Fibroblast of lung (primary cell): Measurements from ENCODE around the gene PPP5C. TPM values are rescaled to one million over a fixed set of nuclear protein-coding genes. Genes with fewer than 3 reads are reported as not detected.
A peak's percentile ranks its signal among the peaks of the same experiment; 100 is the strongest.

Experiments used
- DNase-seq, 2 donors: peaks; one replicate each; pipeline versions ENCODE4 v3.0.0 to v3.0.0-alpha.2; 2010; ENCODE audit warnings: low read depth in 2 of 2
- H2AFZ ChIP-seq: 2 replicates; pipeline ENCODE4 v1.5.1; 2012; ENCODE audit warnings: low read length, control low read depth, inconsistent platforms
- H3K27ac ChIP-seq: 2 replicates; pipeline ENCODE4 v1.5.1; 2011; ENCODE audit warnings: low read length, control low read depth; ENCODE audit not compliant: insufficient read depth
- H3K27me3 ChIP-seq: 2 replicates; pipeline ENCODE4 v1.5.1; 2011; ENCODE audit warnings: mild to moderate bottlenecking, low read length; ENCODE audit not compliant: control insufficient read depth, insufficient read depth
- H3K36me3 ChIP-seq: 2 replicates; pipeline ENCODE4 v1.5.1; 2011; ENCODE audit warnings: low read length; ENCODE audit not compliant: control insufficient read depth, insufficient read depth
- H3K4me1 ChIP-seq: 2 replicates; pipeline ENCODE4 v1.5.1; 2011; ENCODE audit warnings: low read length; ENCODE audit not compliant: control insufficient read depth, insufficient read depth; ENCODE audit errors: extremely low read depth
- H3K4me2 ChIP-seq: 2 replicates; pipeline ENCODE4 v1.5.1; 2011; ENCODE audit warnings: low read length, control low read depth; ENCODE audit not compliant: insufficient read depth; ENCODE audit errors: extremely low read depth
- H3K4me3 ChIP-seq, 4 experiments: fragments of 200-600 bp in 1 of 4; sonication (generic) in 1 of 4; replicated peaks in 1 of 4; 2 replicates each; pipeline ENCODE4 v1.5.1; 2011 to 2016; ENCODE audit warnings: low read length in 4 of 4, low read depth in 3 of 4, mild to moderate bottlenecking in 3 of 4, control low read depth in 2 of 4, inconsistent platforms in 1 of 4, mixed read lengths in 1 of 4; ENCODE audit not compliant: insufficient read depth in 1 of 4; ENCODE audit errors: control extremely low read depth in 1 of 4
- H3K79me2 ChIP-seq: 2 replicates; pipeline ENCODE4 v1.5.1; 2012; ENCODE audit warnings: mild to moderate bottlenecking, low read length, inconsistent platforms; ENCODE audit not compliant: control insufficient read depth, insufficient read depth
- H3K9ac ChIP-seq: 2 replicates; pipeline ENCODE4 v1.5.1; 2011; ENCODE audit warnings: mild to moderate bottlenecking, low read length, control low read depth; ENCODE audit not compliant: insufficient read depth
- H3K9me3 ChIP-seq: 2 replicates; pipeline ENCODE4 v1.5.1; 2012; ENCODE audit warnings: low read depth, low read length; ENCODE audit not compliant: control insufficient read depth, insufficient read depth
- H4K20me1 ChIP-seq: 2 replicates; pipeline ENCODE4 v1.5.1; 2011; ENCODE audit warnings: low read length; ENCODE audit not compliant: control insufficient read depth, insufficient read depth; ENCODE audit errors: extremely low read depth
- EZH2 ChIP-seq: IDR thresholded peaks from 2 replicates; pipeline ENCODE4 v1.5.1; 2012; ENCODE audit warnings: low read length, control low read depth, mild to moderate bottlenecking; ENCODE audit errors: missing control alignments
- polyA plus RNA-seq, 2 donors: library from polyadenylated mRNA; depleted of rRNA in 1 of 2; stranded (reverse) in 1 of 2; unstranded in 1 of 2; fragments of >200 nt; gene quantifications; 2 replicates each; pipeline ENCODE4 v1.2.1, GENCODE V29; 2011 to 2012; ENCODE audit warnings: missing spikeins in 1 of 2
- total RNA-seq: library from RNA; depleted of rRNA; stranded (reverse); fragments of >200 nt; gene quantifications from 2 replicates; pipeline ENCODE4 v1.2.1, GENCODE V29; 2014
- TF ChIP-seq, protein P1 (sequence below), 2 donors: IDR thresholded peaks in 1 of 2; conservative IDR thresholded peaks in 1 of 2; 1 replicate in 1 of 2; 2 replicates in 1 of 2; pipeline ENCODE4 v1.5.1; 2011 to 2012; ENCODE audit warnings: low read length in 2 of 2, control low read depth in 1 of 2, inconsistent platforms in 1 of 2, low read depth in 1 of 2, mild to moderate bottlenecking in 1 of 2

Gene PPP5C
- total and polyA plus RNA-seq, 2 donors (not counting 1 experiment from before 2014, with no cell fraction given): 46.9 to 94.1 TPM

- no peaks in the 10 kb centered on the region for H4K20me1 ChIP-seq
- H3K9ac ChIP-seq: no peak overlapping the region
- peaks cover 16% of the 10 kb centered on the region for H3K4me1 ChIP-seq
- no peaks in the 10 kb centered on the region for H3K9me3 ChIP-seq
- H3K4me2 ChIP-seq: no peak overlapping the region
- no peak for DNase-seq
- no peaks in the 10 kb centered on the region for H3K79me2 ChIP-seq
- TF ChIP-seq, protein P1, sequence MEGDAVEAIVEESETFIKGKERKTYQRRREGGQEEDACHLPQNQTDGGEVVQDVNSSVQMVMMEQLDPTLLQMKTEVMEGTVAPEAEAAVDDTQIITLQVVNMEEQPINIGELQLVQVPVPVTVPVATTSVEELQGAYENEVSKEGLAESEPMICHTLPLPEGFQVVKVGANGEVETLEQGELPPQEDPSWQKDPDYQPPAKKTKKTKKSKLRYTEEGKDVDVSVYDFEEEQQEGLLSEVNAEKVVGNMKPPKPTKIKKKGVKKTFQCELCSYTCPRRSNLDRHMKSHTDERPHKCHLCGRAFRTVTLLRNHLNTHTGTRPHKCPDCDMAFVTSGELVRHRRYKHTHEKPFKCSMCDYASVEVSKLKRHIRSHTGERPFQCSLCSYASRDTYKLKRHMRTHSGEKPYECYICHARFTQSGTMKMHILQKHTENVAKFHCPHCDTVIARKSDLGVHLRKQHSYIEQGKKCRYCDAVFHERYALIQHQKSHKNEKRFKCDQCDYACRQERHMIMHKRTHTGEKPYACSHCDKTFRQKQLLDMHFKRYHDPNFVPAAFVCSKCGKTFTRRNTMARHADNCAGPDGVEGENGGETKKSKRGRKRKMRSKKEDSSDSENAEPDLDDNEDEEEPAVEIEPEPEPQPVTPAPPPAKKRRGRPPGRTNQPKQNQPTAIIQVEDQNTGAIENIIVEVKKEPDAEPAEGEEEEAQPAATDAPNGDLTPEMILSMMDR (conservative IDR thresholded peaks at IDR 0.05 in 1 of 2, IDR thresholded peaks at IDR 0.05 in 1 of 2; ENCODE audit: low read depth in 1 of 2, low read length in 2 of 2): no peak
- no peak for TF ChIP-seq EZH2
- H2AFZ ChIP-seq: no peak overlapping the region
- no peak overlapping the region for H3K27ac ChIP-seq
- no peaks in the 10 kb centered on the region for H3K27me3 ChIP-seq
- H3K36me3 ChIP-seq: peaks cover 32% of the 10 kb centered on the region
- no peak overlapping the region for H3K4me3 ChIP-seq
Observed at GRCh38 chr19:46390121-46390858, 43.4 kb downstream of the PPP5C start.

DNA sequence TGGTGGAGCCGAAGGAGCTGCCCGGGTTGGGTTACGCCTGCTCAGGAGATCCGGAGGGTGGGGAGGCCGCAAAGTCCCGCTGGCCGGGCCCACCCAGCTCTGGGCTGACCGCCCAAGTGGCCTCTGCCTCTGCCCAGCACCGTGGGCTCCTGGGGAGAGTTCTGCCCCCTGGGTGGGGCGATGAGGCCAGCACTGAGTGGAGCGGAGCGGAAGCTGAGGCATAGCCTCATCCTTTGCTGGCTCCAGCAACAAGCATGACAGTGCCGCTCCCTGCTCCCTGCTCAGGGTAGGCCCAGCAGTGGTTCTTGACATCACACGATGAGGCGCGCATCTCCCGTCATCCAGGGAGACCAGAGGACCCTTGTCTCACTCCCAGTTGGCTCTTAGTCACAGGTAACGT, 44.0 kb downstream of the PPP5C start:
- no peaks in the 10 kb centered on the region for H3K9me3 ChIP-seq
- no peak overlapping the region for H3K27ac ChIP-seq
- DNase-seq: no peak
- H3K9ac ChIP-seq: no peak overlapping the region
- no peak overlapping the region for H2AFZ ChIP-seq
- H3K4me2 ChIP-seq: no peak overlapping the region
- H4K20me1 ChIP-seq: no peaks in the 10 kb centered on the region
- no peaks in the 10 kb centered on the region for H3K79me2 ChIP-seq
- peaks cover 16% of the 10 kb centered on the region for H3K4me1 ChIP-seq
- TF ChIP-seq, protein P1 (conservative IDR thresholded peaks at IDR 0.05 in 1 of 2, IDR thresholded peaks at IDR 0.05 in 1 of 2; ENCODE audit: low read depth in 1 of 2, low read length in 2 of 2): no peak
- no peak for TF ChIP-seq EZH2
- H3K4me3 ChIP-seq: no peak overlapping the region
- H3K27me3 ChIP-seq: no peaks in the 10 kb centered on the region
- H3K36me3 ChIP-seq: peaks cover 32% of the 10 kb centered on the region

DNA sequence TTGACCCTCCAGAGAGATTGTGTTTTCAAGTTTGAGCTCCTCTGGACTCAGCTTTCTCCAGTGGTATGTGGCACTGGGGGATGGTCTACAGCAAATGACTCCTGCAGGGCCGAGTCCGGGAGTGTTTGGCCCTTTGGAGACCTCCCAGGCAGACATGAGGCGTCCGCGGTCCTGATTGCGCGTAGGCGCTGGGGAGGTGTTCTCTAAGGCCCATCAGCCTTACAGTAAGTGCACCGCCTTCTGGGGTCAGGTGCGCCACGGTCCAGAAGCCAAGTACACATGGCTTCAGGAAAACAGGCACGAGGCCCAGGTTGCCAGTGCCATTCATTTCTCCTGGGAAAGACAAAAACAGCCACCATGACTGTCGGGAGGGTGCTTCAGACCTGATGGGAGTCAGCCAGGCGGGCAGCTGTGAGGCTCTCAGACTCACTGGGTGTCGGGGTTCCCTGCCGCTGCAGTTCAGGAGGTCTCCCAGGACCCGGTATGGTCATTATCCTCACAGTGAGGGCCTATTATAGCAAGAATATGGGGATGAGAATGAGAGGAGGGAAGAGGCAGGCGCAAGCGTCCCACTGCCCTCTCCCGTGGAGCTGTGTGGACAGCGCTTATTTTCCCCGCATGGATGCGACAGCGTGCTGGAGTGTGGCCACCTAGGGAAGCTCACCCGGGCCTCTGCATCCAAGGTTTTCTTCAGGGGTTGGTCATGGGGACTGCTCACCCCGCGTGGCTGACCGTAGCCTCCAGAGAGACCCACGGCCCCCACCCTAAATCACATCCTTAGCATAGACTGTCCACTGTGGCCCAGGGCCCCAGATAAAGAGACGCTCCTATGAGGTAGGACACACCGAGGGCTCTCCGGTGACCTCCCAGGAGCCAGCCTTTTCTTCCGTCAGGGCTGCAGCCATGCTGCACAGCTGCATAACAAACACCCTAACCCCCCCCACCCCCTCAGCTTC, 44.7 kb downstream of the PPP5C start:
- H3K4me3 ChIP-seq: no peak overlapping the region
- H2AFZ ChIP-seq: no peak overlapping the region
- H3K36me3 ChIP-seq: peaks cover 28% of the 10 kb centered on the region
- H3K4me2 ChIP-seq: peak overlapping the region; percentile 62
- no peaks in the 10 kb centered on the region for H3K27me3 ChIP-seq
- no peaks in the 10 kb centered on the region for H4K20me1 ChIP-seq
- peak overlapping the region; percentile 75 for H3K27ac ChIP-seq
- H3K9ac ChIP-seq: no peak overlapping the region
- no peaks in the 10 kb centered on the region for H3K9me3 ChIP-seq
- peaks cover 16% of the 10 kb centered on the region for H3K4me1 ChIP-seq
- no peaks in the 10 kb centered on the region for H3K79me2 ChIP-seq
- no peak for DNase-seq
- TF ChIP-seq, protein P1 (conservative IDR thresholded peaks at IDR 0.05 in 1 of 2, IDR thresholded peaks at IDR 0.05 in 1 of 2; ENCODE audit: low read depth in 1 of 2, low read length in 2 of 2): no peak
- no peak for TF ChIP-seq EZH2
